Gastroesophageal sphincter (tissue), 4 donors: Measurements from ENCODE around the gene PEPD. TPM values are rescaled to one million over a fixed set of nuclear protein-coding genes. Genes with fewer than 3 reads are reported as not detected.

Experiments used
- ATAC-seq: fragments of 150-250 bp; one replicate; pipeline ENCODE4 v1.9.1; 2016; ENCODE audit warnings: mild to moderate bottlenecking, moderate library complexity
- H3K27ac ChIP-seq, 4 donors: fragments of 200-600 bp; sonication (generic) in 3 of 4; 1 replicate in 3 of 4; 2 replicates in 1 of 4; pipeline ENCODE4 v1.5.1; 2016 to 2019
- H3K27me3 ChIP-seq: fragments of 200-600 bp; sonication (generic); one replicate; pipeline ENCODE4 v1.5.1; 2019
- H3K36me3 ChIP-seq, 2 donors: fragments of 200-600 bp; sonication (generic); one replicate each; pipeline ENCODE4 v1.5.1; 2019; ENCODE audit warnings: control low read depth in 1 of 2
- H3K4me1 ChIP-seq, 3 donors: fragments of 200-600 bp; sonication (generic); 1 replicate in 2 of 3; 2 replicates in 1 of 3; pipeline ENCODE4 v1.5.1; 2016 to 2019; ENCODE audit warnings: control low read depth in 2 of 3
- H3K4me3 ChIP-seq, 2 donors: fragments of 200-600 bp; sonication (generic); one replicate each; pipeline ENCODE4 v1.5.1; 2019; ENCODE audit warnings: mild to moderate bottlenecking in 1 of 2, moderate library complexity in 1 of 2
- H3K9me3 ChIP-seq, 3 donors: fragments of 200-600 bp; sonication (generic); one replicate each; pipeline ENCODE4 v1.5.1; 2017 to 2019; ENCODE audit warnings: control low read depth in 2 of 3
- EP300 ChIP-seq: sonication (generic); formaldehyde crosslinking; IDR thresholded peaks from one replicate; pipeline ENCODE4 v1.6.1; 2017; ENCODE audit warnings: antibody characterized with exemption, mild to moderate bottlenecking
- POLR2A ChIP-seq, 2 donors: fragments of 450-650 bp; IDR thresholded peaks; one replicate each; pipeline ENCODE4 v1.6.1; 2017; ENCODE audit warnings: antibody characterized with exemption in 2 of 2, mild to moderate bottlenecking in 2 of 2, moderate library complexity in 1 of 2
- POLR2AphosphoS5 ChIP-seq: sonication (generic); formaldehyde crosslinking; IDR thresholded peaks from one replicate; pipeline ENCODE4 v1.6.1; 2017; ENCODE audit warnings: antibody characterized with exemption
- WGBS, 2 donors: methylation state at CpG; one replicate each; pipeline ENCODE4 v1.1.5; 2018; ENCODE audit warnings: low coverage in 1 of 2; 5-methylcytosine and 5-hydroxymethylcytosine counted together
- total RNA-seq, 4 donors: library from RNA; depleted of rRNA; stranded (reverse); fragments of >200 nt; gene quantifications; one replicate each; pipeline ENCODE4 v1.1.0, GENCODE V29; 2016
- TF ChIP-seq, protein P1 (sequence below), 4 experiments: fragments of 200-600 bp in 2 of 4; fragments of 450-650 bp in 2 of 4; sonication (generic) in 1 of 4; IDR thresholded peaks; one replicate each; pipeline ENCODE4 v1.5.1; 2017 to 2019; ENCODE audit warnings: antibody characterized with exemption in 4 of 4, mild to moderate bottlenecking in 2 of 4, moderate library complexity in 2 of 4

PEPD gene
- total RNA-seq, 4 donors from 2014 or later = 61.3 to 77.7 (median 69.6) TPM

DNA sequence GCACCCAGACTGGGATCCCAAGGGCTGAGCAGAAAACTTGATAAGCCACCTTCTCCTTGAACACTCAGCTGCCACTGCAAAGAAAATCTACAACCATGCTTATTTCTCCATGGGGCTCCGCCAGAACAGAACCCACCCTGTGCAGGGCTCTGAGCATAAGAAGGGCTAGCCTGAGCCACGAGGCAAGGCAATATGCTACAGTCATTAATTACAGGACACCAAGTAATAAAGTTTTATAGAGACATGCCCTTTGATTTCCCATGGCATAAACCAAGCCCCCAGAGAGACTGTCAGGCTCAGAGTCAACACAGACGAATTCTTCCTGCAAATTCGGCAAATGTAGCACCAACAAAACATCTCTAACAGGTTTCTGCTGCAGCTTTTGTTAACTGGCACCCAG lies 5.7 kb downstream of the PEPD start:
- H3K9me3 ChIP-seq = no peaks in the 10 kb centered on the region
- WGBS, 2 donors = 47 to 63% methylated on average over 2 to 3 of the region's 4 CpGs
- TF ChIP-seq POLR2AphosphoS5 = no peak
- no peak for TF ChIP-seq EP300
- no peak for TF ChIP-seq POLR2A (IDR thresholded peaks at IDR 0.05)
- TF ChIP-seq, protein P1, sequence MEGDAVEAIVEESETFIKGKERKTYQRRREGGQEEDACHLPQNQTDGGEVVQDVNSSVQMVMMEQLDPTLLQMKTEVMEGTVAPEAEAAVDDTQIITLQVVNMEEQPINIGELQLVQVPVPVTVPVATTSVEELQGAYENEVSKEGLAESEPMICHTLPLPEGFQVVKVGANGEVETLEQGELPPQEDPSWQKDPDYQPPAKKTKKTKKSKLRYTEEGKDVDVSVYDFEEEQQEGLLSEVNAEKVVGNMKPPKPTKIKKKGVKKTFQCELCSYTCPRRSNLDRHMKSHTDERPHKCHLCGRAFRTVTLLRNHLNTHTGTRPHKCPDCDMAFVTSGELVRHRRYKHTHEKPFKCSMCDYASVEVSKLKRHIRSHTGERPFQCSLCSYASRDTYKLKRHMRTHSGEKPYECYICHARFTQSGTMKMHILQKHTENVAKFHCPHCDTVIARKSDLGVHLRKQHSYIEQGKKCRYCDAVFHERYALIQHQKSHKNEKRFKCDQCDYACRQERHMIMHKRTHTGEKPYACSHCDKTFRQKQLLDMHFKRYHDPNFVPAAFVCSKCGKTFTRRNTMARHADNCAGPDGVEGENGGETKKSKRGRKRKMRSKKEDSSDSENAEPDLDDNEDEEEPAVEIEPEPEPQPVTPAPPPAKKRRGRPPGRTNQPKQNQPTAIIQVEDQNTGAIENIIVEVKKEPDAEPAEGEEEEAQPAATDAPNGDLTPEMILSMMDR (IDR thresholded peaks at IDR 0.05) = no peak
- H3K27me3 ChIP-seq = no peaks in the 10 kb centered on the region
- H3K4me1 ChIP-seq = peaks cover 0 to 12% (median 6%) of the 10 kb centered on the region in 3 donors
- peaks cover 0 to 18% of the 10 kb centered on the region in 2 donors for H3K36me3 ChIP-seq
- no peak overlapping the region for H3K27ac ChIP-seq
- H3K4me3 ChIP-seq = no peak overlapping the region
- no peak for ATAC-seq

DNA sequence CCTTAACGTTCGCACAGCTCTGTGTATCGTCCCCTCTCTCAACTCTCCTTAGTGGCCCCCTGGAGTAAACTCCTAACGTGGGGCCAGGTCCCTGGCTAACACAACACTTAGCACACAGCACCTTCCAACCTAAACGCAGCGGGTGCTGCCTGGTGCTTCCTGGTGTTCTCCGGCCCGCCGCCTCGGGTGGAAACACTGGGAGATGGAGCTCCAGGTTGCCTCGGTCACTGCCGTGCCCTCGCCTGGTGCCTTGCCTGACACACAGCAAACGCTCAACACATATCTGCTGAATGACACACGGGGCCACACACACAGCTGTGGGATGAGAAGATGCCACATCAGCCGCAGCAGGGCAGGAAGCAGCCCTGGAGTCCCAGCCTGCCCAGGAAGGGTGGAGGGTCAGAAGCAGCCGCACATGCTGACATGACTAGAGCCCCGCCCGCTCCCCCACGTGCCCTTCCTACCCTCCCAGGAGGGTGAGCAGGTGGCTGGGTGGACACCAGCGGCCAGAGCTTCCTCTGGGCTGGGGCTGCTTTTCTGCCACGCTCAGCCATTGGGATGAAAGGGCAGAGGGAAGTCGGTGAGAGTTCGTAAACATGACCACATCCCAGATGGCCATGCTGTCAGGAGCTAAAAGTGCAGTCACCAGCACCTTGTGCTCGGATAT lies 6.6 kb downstream of the PEPD start:
- whole genome bisulfite sequencing, 2 donors = 44 to 66% methylated on average over 5 to 7 of the region's 25 CpGs
- peaks cover 0 to 3% (median 0%) of the 10 kb centered on the region in 3 donors for H3K4me1 ChIP-seq
- H3K36me3 ChIP-seq = peaks cover 0 to 27% of the 10 kb centered on the region in 2 donors
- no peaks in the 10 kb centered on the region for H3K9me3 ChIP-seq
- H3K4me3 ChIP-seq = no peak overlapping the region
- ATAC-seq = peak; percentile 86
- no peak for TF ChIP-seq POLR2AphosphoS5
- TF ChIP-seq, protein P1 (IDR thresholded peaks at IDR 0.05) = no peak
- no peak for TF ChIP-seq POLR2A (IDR thresholded peaks at IDR 0.05)
- no peak for TF ChIP-seq EP300
- H3K27ac ChIP-seq = no peak overlapping the region
- H3K27me3 ChIP-seq = no peaks in the 10 kb centered on the region

DNA sequence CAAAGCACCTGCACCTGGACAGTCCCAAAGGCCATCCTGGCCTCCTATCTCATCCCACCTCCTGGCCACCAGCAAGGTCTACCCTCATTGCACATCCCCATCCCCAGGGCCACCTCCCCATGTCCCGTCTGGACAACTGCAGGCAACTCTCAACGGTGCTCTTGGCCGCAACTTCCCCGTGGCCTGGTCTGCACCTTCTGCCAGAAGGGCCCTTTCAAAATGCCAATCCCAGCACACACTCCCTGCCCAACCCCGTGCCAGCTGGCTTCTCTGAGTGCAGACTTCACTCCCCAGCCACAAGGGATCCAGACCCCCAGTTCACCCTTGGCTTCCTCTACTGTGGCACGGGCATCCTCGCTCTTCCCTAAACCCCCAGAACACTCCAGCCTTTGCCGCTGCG lies 8.2 kb downstream of the PEPD start:
- WGBS, 2 donors = 91 to 98% methylated on average over 5 to 8 of the region's 9 CpGs
- ATAC-seq = no peak
- Histone ChIP-seq H3K36me3 (peaks cover 0 to 43% of the 10 kb centered on the region in 2 donors), H3K4me3 (no peak overlapping the region), H3K27me3 (no peaks in the 10 kb centered on the region), H3K9me3 (no peaks in the 10 kb centered on the region), H3K4me1 (no peaks in the 10 kb centered on the region), H3K27ac (no peak overlapping the region)
- TF ChIP-seq EP300 (no peak), POLR2AphosphoS5 (no peak)
- TF ChIP-seq, protein P1 (IDR thresholded peaks at IDR 0.05) = no peak

DNA sequence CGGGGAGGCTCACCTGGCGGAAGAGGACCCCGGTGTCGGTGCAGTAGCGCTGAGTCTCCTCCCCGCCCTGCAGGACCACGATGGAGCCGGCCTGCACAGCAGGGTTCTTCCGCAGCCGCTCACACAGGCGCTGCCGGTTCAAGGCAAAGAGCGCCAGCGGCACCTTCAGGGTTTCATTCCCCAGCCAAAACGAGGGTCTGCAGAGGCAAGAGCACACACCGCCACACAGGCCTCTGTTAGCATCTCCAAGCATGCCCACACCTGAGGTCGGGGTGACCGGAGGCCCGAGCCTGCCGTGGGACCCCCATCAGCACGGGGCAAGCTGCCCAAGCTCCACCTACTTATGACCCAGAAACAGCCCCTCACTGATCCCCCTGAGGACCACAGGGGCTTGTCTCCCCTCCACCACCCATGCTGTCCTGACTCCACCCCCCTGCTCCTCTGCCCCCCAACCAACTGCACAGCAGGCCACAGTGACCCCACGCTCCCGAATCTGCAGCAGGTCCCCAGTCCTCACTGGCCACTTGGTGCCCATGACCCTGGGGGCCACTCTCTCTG lies 8.9 kb downstream of the PEPD start:
- WGBS, 2 donors = no CpG with 5 or more reads among the region's 23 CpGs
- no peak overlapping the region for H3K27ac ChIP-seq
- H3K4me3 ChIP-seq = no peak overlapping the region
- TF ChIP-seq POLR2A (IDR thresholded peaks at IDR 0.05) (no peak), POLR2AphosphoS5 (no peak), EP300 (no peak)
- TF ChIP-seq, protein P1 (IDR thresholded peaks at IDR 0.05) = no peak
- ATAC-seq = no peak
- H3K27me3 ChIP-seq = no peaks in the 10 kb centered on the region
- no peaks in the 10 kb centered on the region for H3K9me3 ChIP-seq
- H3K36me3 ChIP-seq = peaks cover 0 to 49% of the 10 kb centered on the region in 2 donors
- no peaks in the 10 kb centered on the region for H3K4me1 ChIP-seq

DNA sequence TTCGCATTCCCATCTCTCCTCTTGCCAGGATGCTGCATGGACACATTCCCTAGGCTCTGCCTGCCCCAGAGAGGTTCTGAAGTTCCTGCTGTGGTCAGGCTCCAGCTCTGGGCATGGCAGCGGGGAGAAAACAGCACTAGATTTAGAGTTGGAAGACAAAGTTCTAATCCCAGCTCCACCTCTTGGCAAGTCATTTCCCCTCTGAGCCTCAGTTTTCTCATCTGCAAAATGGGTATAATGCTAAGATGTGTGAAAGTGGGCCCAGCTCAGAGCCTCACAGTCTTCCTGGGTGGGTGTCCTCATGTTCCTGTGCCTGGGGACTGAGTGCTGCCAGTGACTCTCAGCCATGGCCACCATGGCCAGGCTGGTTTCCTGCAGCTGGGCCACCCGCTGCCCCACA lies 9.6 kb downstream of the PEPD start:
- TF ChIP-seq, protein P1 (IDR thresholded peaks at IDR 0.05) = no peak
- no peak for TF ChIP-seq POLR2A (IDR thresholded peaks at IDR 0.05)
- TF ChIP-seq POLR2AphosphoS5 = no peak
- no peak for TF ChIP-seq EP300

More for the DNA sequence above, 9.6 kb downstream of the PEPD start:
- no CpG with 5 or more reads among the region's 3 CpGs for WGBS, 2 donors
- Histone ChIP-seq H3K9me3 (no peaks in the 10 kb centered on the region), H3K36me3 (peaks cover 0 to 50% of the 10 kb centered on the region in 2 donors), H3K4me3 (no peak overlapping the region), H3K27me3 (no peaks in the 10 kb centered on the region), H3K27ac (no peak overlapping the region), H3K4me1 (no peaks in the 10 kb centered on the region)
- no peak for ATAC-seq
